BJ (cell line): ENCODE results near the gene PARL. TPM values are rescaled to one million over a fixed set of nuclear protein-coding genes. Genes with fewer than 3 reads are reported as not detected.
A peak's percentile ranks its signal among the peaks of the same experiment; 100 is the strongest.

ENCODE experiments used
- CTCF ChIA-PET: fragments of 350-600 bp; formaldehyde crosslinking; extraction: SDS; loops from one replicate; lab custom pipeline; 2021; ENCODE audit warnings: antibody characterized with exemption, inconsistent platforms; lab: Yijun Ruan, JAX
- POLR2A ChIA-PET: fragments of 300-600 bp; sonication (Branson Sonifier 250); formaldehyde crosslinking; extraction: SDS; loops from one replicate; lab custom pipeline; 2021; ENCODE audit warnings: antibody characterized with exemption; lab: Charles Lee
- DNase-seq: peaks from one replicate; pipeline ENCODE4 v3.0.0-alpha.2; 2011; ENCODE audit warnings: low read depth
- H3K27me3 ChIP-seq: 2 replicates; pipeline ENCODE4 v1.6.0; 2011; ENCODE audit warnings: low read length; ENCODE audit not compliant: control insufficient read depth, insufficient read depth
- H3K36me3 ChIP-seq: 2 replicates; pipeline ENCODE4 v1.5.1; 2011; ENCODE audit warnings: low read length; ENCODE audit not compliant: control insufficient read depth, insufficient read depth
- H3K4me3 ChIP-seq: 2 replicates; pipeline ENCODE4 v1.5.1; 2011; ENCODE audit warnings: low read depth, mild to moderate bottlenecking, control low read depth, low read length
- polyA plus RNA-seq: library from polyadenylated mRNA; depleted of rRNA; stranded (reverse); fragments of >200 nt; gene quantifications from 2 replicates; pipeline ENCODE4 v1.2.3, GENCODE V29; 2011
- TF ChIP-seq, protein P1 (sequence below): IDR thresholded peaks from 2 replicates; pipeline ENCODE4 v1.5.1; 2011; ENCODE audit warnings: low read depth, mild to moderate bottlenecking, control low read depth, inconsistent platforms, low read length, moderate library complexity; ENCODE audit not compliant: insufficient read depth

PARL gene
- polyA plus RNA-seq, 1 experiment = 33.3 TPM

- no peak for DNase-seq
- Histone ChIP-seq H3K36me3 (peaks cover 4% of the 10 kb centered on the region), H3K4me3 (no peak overlapping the region), H3K27me3 (no peaks in the 10 kb centered on the region)
- ChIA-PET CTCF (interaction anchor here (4.3 kb wide), 1 partner anchor 57 kb away, joined by 24 read pairs; the partner anchor contains the start of gene PARL), POLR2A (no interaction called here)
- TF ChIP-seq, protein P1, sequence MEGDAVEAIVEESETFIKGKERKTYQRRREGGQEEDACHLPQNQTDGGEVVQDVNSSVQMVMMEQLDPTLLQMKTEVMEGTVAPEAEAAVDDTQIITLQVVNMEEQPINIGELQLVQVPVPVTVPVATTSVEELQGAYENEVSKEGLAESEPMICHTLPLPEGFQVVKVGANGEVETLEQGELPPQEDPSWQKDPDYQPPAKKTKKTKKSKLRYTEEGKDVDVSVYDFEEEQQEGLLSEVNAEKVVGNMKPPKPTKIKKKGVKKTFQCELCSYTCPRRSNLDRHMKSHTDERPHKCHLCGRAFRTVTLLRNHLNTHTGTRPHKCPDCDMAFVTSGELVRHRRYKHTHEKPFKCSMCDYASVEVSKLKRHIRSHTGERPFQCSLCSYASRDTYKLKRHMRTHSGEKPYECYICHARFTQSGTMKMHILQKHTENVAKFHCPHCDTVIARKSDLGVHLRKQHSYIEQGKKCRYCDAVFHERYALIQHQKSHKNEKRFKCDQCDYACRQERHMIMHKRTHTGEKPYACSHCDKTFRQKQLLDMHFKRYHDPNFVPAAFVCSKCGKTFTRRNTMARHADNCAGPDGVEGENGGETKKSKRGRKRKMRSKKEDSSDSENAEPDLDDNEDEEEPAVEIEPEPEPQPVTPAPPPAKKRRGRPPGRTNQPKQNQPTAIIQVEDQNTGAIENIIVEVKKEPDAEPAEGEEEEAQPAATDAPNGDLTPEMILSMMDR = no peak
Measured at GRCh38 chr3:183827809-183828537, 56.7 kb downstream of the PARL start.

- H3K27me3 ChIP-seq = no peaks in the 10 kb centered on the region
- TF ChIP-seq, protein P1 = no peak
- H3K36me3 ChIP-seq = peaks cover 3% of the 10 kb centered on the region; the same call in 1 of the 2 replicates
- no peak for DNase-seq
- CTCF ChIA-PET = interaction anchor here (1.1 to 4.3 kb wide), 4 partner anchors 13 to 59 kb away, joined by 3 to 24 read pairs (median 3); partner anchors contain the start of gene PARL
- no peak overlapping the region for H3K4me3 ChIP-seq
- POLR2A ChIA-PET = no interaction called here
Measured at GRCh38 chr3:183826448-183827250, 58.0 kb downstream of the PARL start.

DNA sequence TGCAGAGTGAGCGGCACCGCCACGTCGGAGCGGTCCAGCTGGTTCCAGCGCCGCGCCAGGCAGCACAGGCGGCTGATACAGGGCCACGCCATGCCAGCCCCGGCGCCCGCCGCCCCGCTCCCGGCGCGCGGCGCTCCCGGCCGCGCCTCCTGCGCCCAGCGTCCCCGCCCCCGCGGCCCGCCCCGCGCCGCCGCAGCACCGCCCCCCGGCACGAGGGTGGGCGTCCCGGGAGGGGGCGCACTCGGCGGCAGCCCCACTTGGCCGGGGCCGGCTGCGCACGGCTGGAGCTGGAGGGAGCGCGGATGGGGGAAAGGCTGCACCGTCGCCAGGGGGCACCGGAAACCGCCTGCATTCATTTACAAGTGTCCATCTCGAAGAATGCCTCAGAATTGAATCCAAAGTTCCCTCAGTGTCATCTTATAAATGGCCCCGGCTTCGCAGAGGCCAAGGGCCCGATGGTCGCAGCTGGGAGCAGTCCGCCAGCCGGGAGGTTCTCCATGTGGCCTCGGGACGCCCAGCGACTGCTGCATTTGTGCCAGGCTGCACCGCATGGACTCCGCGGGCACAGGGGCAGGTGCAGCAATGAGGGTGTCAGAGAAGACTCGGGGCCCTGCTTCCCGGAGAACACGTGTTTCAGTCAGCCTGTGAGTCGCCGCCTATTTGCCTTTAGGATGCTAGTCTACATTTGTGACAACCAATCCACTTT lies 59.1 kb downstream of the PARL start, which contains the start of gene MAP6D1:
Gene MAP6D1, minus strand, starts transcription at position 122 of the 706 bp plus-strand sequence. Its CDS starts 30 bp downstream, at position 92.
- Histone ChIP-seq H3K36me3 (peaks cover 3% of the 10 kb centered on the region; the same call in 1 of the 2 replicates), H3K4me3 (peak within 1 kb of the TSS; percentile 67), H3K27me3 (no peaks in the 10 kb centered on the region)
- TF ChIP-seq, protein P1 = peak; percentile 40
- CTCF ChIA-PET = interaction anchor here (0.9 to 4.3 kb wide), 6 partner anchors 13 to 60 kb away, joined by 3 to 24 read pairs (median 3); partner anchors contain the start of gene PARL
- no peak for DNase-seq
- POLR2A ChIA-PET = no interaction called here

- ChIA-PET POLR2A (no interaction called here), CTCF (interaction anchor here (0.9 to 4.3 kb wide), 3 partner anchors 18 to 60 kb away, joined by 3 to 24 read pairs (median 4); partner anchors contain the start of gene PARL)
- Histone ChIP-seq H3K27me3 (no peaks in the 10 kb centered on the region), H3K4me3 (peak overlapping the region; percentile 67), H3K36me3 (peaks cover 1% of the 10 kb centered on the region; the same call in 1 of the 2 replicates)
- DNase-seq = no peak
- TF ChIP-seq, protein P1 = peak; percentile 16; the same call in 1 of the 2 replicates
Measured at GRCh38 chr3:183824761-183825455, 59.8 kb downstream of the PARL start.
